ENCODE data around the gene PCGF2.
"Not testable (repeated sequence)": the region's sequence is repeated elsewhere in the genome, so short reads cannot be mapped to it uniquely, and the experiment has no call there.

PCGF2 gene

DNA sequence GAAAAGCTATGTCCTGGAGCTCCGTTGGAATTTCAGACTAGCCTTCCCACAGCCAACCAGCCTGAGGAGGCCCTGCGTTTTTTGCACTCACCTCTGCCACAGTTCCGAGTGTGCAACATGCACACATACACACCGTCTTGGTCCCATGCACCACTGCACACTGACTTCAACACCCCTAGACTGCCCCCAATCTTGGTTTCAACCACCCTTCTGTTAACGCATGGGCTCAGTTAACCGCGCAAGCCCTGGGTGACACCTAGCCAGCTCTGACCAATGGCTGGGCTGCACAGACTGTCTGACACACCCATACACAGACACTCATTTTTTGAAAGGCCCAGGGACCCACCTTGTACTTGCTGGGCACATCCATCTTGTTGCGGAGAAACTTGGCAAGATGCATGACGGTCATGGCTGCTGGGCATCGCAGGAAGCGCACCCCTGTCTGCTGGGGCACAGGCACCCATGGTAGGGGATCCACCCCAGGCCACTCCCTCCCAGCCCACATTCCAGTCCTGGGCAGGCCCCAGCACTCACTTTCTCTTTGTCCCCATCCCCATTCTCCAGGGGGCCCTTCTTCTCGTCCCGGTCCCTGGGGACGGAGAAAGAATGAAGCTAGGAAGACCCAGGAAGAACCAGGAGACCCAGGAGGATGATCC is 10.0 kb downstream of the PCGF2 start:
- DNase-seq (ENCODE audit: low read depth, low spot score) = no peak
- no peak overlapping the region for H3K27ac ChIP-seq

DNA sequence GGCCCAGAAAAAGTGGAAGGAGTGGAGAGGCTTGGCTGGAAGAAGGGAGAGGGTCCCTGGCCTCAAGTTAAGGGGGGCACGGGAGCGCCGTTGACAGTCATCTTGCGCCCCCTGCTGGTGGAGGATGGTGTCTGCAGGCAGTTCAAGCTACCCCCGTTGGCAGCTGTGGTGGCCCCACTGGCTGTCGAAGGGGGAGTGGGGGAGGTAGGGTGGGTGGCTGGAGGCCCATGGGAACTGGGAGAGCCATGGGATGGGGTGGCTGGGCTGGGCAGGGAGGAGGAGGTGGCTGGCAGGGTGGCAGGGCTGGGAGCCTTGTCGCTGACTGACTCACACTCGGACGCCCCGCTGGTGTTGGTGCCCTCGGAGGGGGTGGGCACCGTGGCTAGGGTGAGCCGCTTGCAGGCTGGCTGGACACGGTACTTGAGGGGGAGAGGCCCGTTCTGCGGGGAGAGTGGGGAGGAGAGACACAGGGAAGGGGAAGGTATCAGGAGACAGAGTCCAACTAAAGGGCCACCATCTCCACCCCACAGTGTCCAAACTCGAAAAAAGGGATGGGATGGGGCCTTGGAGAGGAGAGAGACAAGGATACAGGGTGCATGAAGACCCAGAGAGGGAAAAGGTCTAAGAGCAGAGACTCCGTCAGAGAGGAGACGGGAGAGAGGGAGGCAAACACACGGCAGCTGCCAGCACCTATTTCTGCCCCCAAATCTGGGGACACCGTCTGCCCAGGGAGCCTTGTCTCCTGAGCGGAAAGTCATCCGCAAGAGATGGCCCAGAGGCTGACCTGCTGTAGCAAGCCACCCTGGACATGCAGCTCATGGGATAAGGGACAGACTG is 12.8 kb downstream of the PCGF2 start:
- DNase-seq (ENCODE audit: low read depth, low spot score) = no peak
- H3K27ac ChIP-seq = no peak overlapping the region

DNA sequence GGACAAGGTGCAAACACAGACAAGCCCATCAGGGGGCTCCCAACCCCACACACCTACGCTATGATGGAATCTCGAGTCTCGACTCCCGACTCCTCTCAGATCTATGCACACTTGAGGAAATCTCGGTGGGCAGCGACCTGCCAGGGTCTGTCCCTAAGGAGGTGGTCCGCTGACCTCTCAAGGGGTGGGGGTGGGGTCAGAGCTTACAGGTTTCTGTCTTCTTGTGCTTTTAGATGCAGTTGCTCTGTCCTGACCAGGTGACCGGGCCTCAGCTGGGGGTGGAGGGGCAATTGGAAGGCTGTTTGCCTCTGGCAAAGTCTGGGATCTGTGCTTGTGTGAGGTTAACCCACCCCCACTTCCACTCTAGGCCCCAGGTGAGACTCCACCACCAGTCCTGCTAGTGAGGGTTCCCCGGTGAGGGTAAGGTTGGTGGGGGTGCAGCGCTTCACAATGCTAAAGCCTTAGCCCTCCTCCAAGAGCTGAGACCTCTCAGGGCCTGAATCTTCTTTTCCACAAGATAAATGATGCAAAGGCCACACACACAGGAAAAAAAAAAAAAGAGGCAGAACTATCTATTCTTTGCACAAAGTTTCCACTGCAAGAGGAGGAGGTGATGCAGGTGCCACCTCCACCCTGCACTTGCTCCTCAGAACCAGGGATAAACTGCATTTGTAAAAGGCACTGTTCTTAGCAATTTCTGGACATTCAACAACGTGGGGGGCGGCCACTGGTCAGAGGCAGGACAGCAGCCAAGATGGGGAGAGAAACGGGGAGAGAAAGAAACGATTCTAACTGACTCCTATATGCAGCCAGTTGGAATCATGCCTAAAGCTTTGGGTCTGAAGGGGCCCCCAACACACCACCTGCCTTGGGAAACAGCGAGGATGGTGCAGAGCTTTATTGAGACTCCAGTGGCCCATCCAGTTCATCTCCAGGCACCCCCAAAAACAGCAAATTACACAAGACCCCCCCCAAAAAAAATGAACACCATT is 13.9 kb downstream of the PCGF2 start:
- no peak for DNase-seq (ENCODE audit: low read depth, low spot score)
- H3K27ac ChIP-seq = no peak overlapping the region

GRCh38 chr17:38733282-38733981 is 14.7 kb downstream of the PCGF2 start:
- DNase-seq (ENCODE audit: low read depth, low spot score) = no peak
- H3K27ac ChIP-seq = no peak overlapping the region

- DNase-seq (ENCODE audit: low read depth, low spot score) = no peak
- no peak overlapping the region for H3K27ac ChIP-seq
These were observed 15.5 kb downstream of the PCGF2 start for GRCh38 chr17:38732376-38733281.

DNA sequence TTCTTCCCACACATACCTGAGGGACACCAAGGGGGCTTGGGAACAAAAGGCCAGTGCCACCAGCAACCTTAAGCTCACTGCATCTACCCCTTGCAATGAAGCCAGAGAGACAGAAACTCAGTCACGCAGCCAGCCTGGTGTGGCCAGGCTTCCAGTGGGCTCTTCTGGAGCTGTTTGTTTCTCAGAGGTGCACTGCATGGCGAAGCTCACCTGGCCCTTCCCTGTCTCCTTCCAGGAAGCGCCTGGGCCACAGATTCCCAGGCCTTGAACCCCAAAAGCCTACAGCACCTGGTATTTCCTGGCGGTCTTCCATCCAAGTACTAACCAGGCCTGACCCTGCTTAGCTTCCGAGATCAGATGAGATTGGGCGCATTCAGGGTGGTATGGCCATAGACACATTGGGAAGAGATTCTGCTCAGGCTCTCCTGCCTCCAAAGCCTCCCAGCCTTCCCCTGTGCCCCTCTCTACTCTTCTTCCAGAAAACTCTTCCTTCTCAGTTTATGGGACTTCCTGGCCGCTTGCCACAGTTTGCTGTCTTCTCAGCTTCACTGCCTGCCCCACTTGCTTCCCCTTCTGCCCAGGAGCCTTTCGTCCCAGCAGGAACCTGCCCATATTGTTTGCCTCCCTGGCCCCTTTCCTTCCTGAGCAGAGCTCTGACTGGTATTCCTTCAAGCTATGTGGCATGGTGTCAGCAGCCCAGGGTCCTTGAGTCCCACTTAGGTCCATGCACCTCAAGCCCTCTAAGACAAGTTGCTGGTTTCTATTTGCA is 16.4 kb downstream of the PCGF2 start:
- no peak for DNase-seq (ENCODE audit: low read depth, low spot score)
- H3K27ac ChIP-seq = no peak overlapping the region

- DNase-seq (ENCODE audit: low read depth, low spot score) = no peak
- H3K27ac ChIP-seq = peak overlapping the region; percentile 51
These were observed 17.4 kb downstream of the PCGF2 start for GRCh38 chr17:38730526-38731379.

GRCh38 chr17:38729886-38730525 is 18.1 kb downstream of the PCGF2 start, which contains the start of gene CISD3:
TSS of gene CISD3 (plus strand) at chr17:38730341. CDS start at chr17:38730359, 18 bp downstream.
- DNase-seq (ENCODE audit: low read depth, low spot score) = no peak
- peak within 1 kb of the TSS; percentile 51 for H3K27ac ChIP-seq

DNA sequence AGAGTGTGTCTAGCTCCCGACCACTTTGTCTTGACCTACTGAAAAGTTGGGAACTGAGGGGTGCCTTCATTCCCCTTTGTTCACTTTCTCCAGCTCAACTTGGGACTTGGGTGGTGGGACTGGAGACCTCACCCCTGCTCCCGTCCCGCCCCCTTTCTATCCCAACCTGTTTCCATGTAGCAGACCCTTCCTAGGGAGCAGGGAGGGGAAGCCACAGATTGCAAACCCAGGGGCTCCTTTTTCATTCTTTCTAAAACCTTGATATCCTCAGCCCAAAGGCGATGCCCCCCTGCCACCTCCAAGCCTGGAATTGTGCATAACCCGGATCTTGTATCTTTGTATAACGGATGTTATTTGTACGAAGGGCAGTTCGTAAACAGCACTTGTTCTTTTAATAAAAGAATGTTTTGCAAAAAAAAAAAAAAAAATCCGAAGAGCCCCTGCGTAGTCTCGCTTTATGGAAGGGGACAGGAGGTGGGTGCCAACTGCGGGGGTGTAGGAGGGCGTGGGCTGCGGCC is 18.7 kb downstream of the PCGF2 start:
- H3K27ac ChIP-seq = no peak overlapping the region
- no peak for DNase-seq (ENCODE audit: low read depth, low spot score)

DNA sequence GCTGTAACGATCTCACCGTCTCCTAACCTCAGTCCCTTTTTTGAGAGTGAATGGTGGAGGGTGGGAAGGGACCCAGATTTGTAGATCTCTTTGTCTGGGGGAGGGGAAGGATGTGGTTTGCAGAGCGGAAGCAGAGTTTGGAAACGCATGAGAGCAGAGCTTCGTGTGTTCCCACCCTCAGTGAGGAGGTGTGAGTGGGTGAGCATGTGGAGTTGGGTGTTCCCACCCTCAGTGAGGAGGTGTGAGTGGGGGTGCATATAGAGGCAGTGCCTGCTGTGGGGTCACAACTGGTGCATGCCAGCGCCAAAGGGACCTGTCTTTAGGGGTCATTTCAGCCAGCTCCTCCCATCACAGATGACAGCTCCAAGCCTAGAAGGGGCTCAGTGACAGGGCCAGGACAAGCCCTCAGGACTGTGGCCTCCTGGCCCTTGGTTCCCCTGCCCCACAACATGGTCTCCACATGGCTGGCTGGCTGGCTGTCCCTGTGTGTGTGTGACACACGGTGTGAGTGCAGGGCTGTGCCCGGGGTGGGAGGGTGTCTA is 19.8 kb downstream of the PCGF2 start:
- no peak overlapping the region for H3K27ac ChIP-seq
- no peak for DNase-seq (ENCODE audit: low read depth, low spot score)

- DNase-seq (ENCODE audit: low read depth, low spot score) = no peak
- no peak overlapping the region for H3K27ac ChIP-seq
These were observed 20.4 kb downstream of the PCGF2 start for GRCh38 chr17:38727736-38728135.

DNA sequence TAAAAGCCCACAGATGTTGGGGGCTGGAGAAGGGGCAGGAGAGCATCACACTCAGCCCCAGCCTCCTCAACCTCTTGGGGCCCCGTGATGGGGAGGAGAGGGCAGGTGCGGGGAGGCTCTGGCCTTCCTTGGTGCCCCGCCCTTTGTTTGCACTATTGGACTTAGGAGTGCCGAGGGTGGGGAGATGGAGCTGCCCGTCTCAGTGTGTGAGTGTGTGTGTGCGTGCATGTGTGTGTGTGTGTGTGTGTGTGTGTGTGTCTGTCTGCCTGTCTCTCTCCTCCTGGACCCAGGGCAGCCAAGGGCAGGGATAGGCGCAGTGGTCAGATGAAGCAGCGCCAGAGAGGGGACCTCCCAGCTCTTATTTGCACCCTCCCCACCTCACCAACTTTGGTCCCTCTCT is 22.0 kb downstream of the PCGF2 start:
- H3K27ac ChIP-seq = not testable (repeated sequence)

DNA sequence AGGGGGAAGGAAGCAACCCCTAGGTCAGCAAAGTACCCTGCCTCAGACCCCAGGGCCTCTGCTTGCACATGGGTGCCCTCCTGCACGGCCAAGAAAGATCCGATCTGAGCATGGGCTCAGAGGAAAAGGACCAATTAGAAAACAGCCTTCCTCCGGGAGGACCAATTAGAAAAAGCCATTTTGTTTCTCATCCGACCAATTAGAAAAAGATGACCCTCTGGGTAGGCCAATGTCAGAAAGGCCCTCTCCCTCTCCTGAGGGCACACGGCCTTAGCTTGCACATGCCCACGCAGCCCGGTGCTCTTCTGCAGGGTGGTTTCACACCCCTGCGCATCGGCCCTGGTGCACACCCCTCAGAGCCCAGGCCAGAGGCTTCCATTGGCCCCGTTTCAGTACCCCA is 23.1 kb downstream of the PCGF2 start:
- no peak overlapping the region for H3K27ac ChIP-seq
- DNase-seq (ENCODE audit: low read depth, low spot score) = no peak

More for the DNA sequence above, 22.0 kb downstream of the PCGF2 start:
- not testable (repeated sequence) for DNase-seq (ENCODE audit: low read depth, low spot score)

- DNase-seq (ENCODE audit: low read depth, low spot score) = no peak
- H3K27ac ChIP-seq = no peak overlapping the region
These were observed 23.7 kb downstream of the PCGF2 start for GRCh38 chr17:38724337-38724988.

- no peak overlapping the region for H3K27ac ChIP-seq
- DNase-seq (ENCODE audit: low read depth, low spot score) = no peak
These were observed 26.3 kb downstream of the PCGF2 start for GRCh38 chr17:38721802-38722201.

GRCh38 chr17:38720941-38721340 is 27.2 kb downstream of the PCGF2 start:
- DNase-seq (ENCODE audit: low read depth, low spot score) = no peak
- no peak overlapping the region for H3K27ac ChIP-seq

Measured in epithelial cell of prostate (primary cell).